Measurements from ENCODE around the gene COG1.

GRCh38 chr17:73156887-73157520 lies 35.9 kb upstream of the COG1 start:
- TF ChIP-seq, protein P1, sequence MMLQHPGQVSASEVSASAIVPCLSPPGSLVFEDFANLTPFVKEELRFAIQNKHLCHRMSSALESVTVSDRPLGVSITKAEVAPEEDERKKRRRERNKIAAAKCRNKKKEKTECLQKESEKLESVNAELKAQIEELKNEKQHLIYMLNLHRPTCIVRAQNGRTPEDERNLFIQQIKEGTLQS (IDR thresholded peaks at IDR 0.05): no peak
- TF ChIP-seq, protein P2, sequence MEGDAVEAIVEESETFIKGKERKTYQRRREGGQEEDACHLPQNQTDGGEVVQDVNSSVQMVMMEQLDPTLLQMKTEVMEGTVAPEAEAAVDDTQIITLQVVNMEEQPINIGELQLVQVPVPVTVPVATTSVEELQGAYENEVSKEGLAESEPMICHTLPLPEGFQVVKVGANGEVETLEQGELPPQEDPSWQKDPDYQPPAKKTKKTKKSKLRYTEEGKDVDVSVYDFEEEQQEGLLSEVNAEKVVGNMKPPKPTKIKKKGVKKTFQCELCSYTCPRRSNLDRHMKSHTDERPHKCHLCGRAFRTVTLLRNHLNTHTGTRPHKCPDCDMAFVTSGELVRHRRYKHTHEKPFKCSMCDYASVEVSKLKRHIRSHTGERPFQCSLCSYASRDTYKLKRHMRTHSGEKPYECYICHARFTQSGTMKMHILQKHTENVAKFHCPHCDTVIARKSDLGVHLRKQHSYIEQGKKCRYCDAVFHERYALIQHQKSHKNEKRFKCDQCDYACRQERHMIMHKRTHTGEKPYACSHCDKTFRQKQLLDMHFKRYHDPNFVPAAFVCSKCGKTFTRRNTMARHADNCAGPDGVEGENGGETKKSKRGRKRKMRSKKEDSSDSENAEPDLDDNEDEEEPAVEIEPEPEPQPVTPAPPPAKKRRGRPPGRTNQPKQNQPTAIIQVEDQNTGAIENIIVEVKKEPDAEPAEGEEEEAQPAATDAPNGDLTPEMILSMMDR (IDR thresholded peaks at IDR 0.05; ENCODE audit: low read depth, low read length, missing input control): no peak
- TF ChIP-seq SP1 (IDR thresholded peaks at IDR 0.05) (no peak), RXRA (IDR thresholded peaks at IDR 0.05) (no peak)
- TF ChIP-seq, protein P3, sequence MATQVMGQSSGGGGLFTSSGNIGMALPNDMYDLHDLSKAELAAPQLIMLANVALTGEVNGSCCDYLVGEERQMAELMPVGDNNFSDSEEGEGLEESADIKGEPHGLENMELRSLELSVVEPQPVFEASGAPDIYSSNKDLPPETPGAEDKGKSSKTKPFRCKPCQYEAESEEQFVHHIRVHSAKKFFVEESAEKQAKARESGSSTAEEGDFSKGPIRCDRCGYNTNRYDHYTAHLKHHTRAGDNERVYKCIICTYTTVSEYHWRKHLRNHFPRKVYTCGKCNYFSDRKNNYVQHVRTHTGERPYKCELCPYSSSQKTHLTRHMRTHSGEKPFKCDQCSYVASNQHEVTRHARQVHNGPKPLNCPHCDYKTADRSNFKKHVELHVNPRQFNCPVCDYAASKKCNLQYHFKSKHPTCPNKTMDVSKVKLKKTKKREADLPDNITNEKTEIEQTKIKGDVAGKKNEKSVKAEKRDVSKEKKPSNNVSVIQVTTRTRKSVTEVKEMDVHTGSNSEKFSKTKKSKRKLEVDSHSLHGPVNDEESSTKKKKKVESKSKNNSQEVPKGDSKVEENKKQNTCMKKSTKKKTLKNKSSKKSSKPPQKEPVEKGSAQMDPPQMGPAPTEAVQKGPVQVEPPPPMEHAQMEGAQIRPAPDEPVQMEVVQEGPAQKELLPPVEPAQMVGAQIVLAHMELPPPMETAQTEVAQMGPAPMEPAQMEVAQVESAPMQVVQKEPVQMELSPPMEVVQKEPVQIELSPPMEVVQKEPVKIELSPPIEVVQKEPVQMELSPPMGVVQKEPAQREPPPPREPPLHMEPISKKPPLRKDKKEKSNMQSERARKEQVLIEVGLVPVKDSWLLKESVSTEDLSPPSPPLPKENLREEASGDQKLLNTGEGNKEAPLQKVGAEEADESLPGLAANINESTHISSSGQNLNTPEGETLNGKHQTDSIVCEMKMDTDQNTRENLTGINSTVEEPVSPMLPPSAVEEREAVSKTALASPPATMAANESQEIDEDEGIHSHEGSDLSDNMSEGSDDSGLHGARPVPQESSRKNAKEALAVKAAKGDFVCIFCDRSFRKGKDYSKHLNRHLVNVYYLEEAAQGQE (IDR thresholded peaks at IDR 0.05): no peak

All from liver (tissue), 3 donors.